Ecto neural progenitor cell (in vitro differentiated cells): ENCODE data around the gene RPTOR.
"Not testable (repeated sequence)": the region's sequence is repeated elsewhere in the genome, so short reads cannot be mapped to it uniquely, and the experiment has no call there.

Experiments
- DNase-seq: peaks from one replicate; pipeline ENCODE4 v3.0.0-alpha.2; 2018; ENCODE audit warnings: low spot score

The RPTOR gene

GRCh38 chr17:80544655-80545498, at the start of gene RPTOR:
Gene RPTOR (plus strand): TSS chr17:80544838. CDS start chr17:80545630, 792 bp downstream.
- peak; percentile 98 for DNase-seq

GRCh38 chr17:80497726-80498241, 46.9 kb upstream of the RPTOR start:
- no peak for DNase-seq

- DNase-seq, result peak; percentile 78
Observed at GRCh38 chr17:80498242-80498919, 46.3 kb upstream of the RPTOR start.

GRCh38 chr17:80498920-80499410, 45.7 kb upstream of the RPTOR start:
- no peak for DNase-seq

GRCh38 chr17:80499560-80499959, 45.1 kb upstream of the RPTOR start:
- no peak for DNase-seq

GRCh38 chr17:80499961-80500665, 44.5 kb upstream of the RPTOR start:
- DNase-seq, result no peak

- no peak for DNase-seq
Observed at GRCh38 chr17:80501741-80502577, 42.7 kb upstream of the RPTOR start.

GRCh38 chr17:80502578-80502877, 42.1 kb upstream of the RPTOR start:
- no peak for DNase-seq

- no peak for DNase-seq
Observed at GRCh38 chr17:80503031-80503430, 41.6 kb upstream of the RPTOR start.

GRCh38 chr17:80503921-80504320, 40.7 kb upstream of the RPTOR start:
- DNase-seq, result no peak

- no peak for DNase-seq
Observed at GRCh38 chr17:80504686-80505413, 39.8 kb upstream of the RPTOR start.

- DNase-seq, result not testable (repeated sequence)
Observed at GRCh38 chr17:80507177-80507576, 37.5 kb upstream of the RPTOR start.

- no peak for DNase-seq
Observed at GRCh38 chr17:80507965-80508364, 36.7 kb upstream of the RPTOR start.

- no peak for DNase-seq
Observed at GRCh38 chr17:80509311-80509710, 35.3 kb upstream of the RPTOR start.

- no peak for DNase-seq
Observed at GRCh38 chr17:80510132-80510531, 34.5 kb upstream of the RPTOR start.

GRCh38 chr17:80510772-80511171, 33.9 kb upstream of the RPTOR start:
- no peak for DNase-seq

GRCh38 chr17:80511222-80512180, 33.1 kb upstream of the RPTOR start:
- no peak for DNase-seq

GRCh38 chr17:80512233-80512632, 32.4 kb upstream of the RPTOR start:
- DNase-seq, result no peak

- no peak for DNase-seq
Observed at GRCh38 chr17:80513201-80513600, 31.4 kb upstream of the RPTOR start.

- no peak for DNase-seq
Observed at GRCh38 chr17:80513892-80514291, 30.7 kb upstream of the RPTOR start.
